Panc1 (cell line): Measurements from ENCODE around the gene EIF2B5. TPM values are rescaled to one million over a fixed set of nuclear protein-coding genes. Genes with fewer than 3 reads are reported as not detected.

ENCODE experiments used
- ATAC-seq: fragments of 200-7000 bp; cut with Tn5 transposase; 2 replicates; pipeline ENCODE4 v1.9.1; 2020; ENCODE audit warnings: mild to moderate bottlenecking, moderate library complexity
- Bru-seq: library from RNA; stranded (reverse); fragments of 400-500 nt; gene quantifications from one replicate; lab custom pipeline; 2021; lab: Mats Ljungman, UMichigan
- BruChase-seq, 2 experiments: library from RNA; stranded (reverse); fragments of 400-500 nt; gene quantifications; one replicate each; lab custom pipeline; 2021; lab: Mats Ljungman, UMichigan
- BruUV-seq: library from RNA; stranded (reverse); fragments of 400-500 nt; replicated peaks from 2 replicates; lab custom pipeline; 2021; lab: Mats Ljungman, UMichigan
- CTCF ChIA-PET: fragments of 300-600 bp; sonication (Branson Sonifier 250); formaldehyde crosslinking; loops from one replicate; lab custom pipeline; 2022; ENCODE audit warnings: antibody characterized with exemption; lab: Charles Lee
- POLR2A ChIA-PET: fragments of 300-600 bp; sonication (Branson Sonifier 250); formaldehyde crosslinking; loops from one replicate; lab custom pipeline; 2022; ENCODE audit warnings: antibody characterized with exemption; lab: Charles Lee
- DNase-seq: peaks from one replicate; pipeline ENCODE4 v3.0.0-alpha.2; 2010; ENCODE audit warnings: low read depth, low spot score
- H3K27ac ChIP-seq: 2 replicates; pipeline ENCODE4 v1.5.1; 2011; ENCODE audit warnings: mild to moderate bottlenecking, low read length, inconsistent platforms
- H3K27me3 ChIP-seq: fragments of 200-500 bp; sonication (Bioruptor generic); 2 replicates; pipeline ENCODE4 v1.6.0; 2014; ENCODE audit warnings: low read length, inconsistent platforms; ENCODE audit not compliant: control insufficient read depth, insufficient read depth
- H3K36me3 ChIP-seq: fragments of 200-500 bp; sonication (Bioruptor generic); 2 replicates; pipeline ENCODE4 v1.5.1; 2014; ENCODE audit warnings: inconsistent platforms, mild to moderate bottlenecking, low read length, moderate library complexity; ENCODE audit not compliant: control insufficient read depth, insufficient read depth
- H3K4me1 ChIP-seq: 2 replicates; pipeline ENCODE4 v1.5.1; 2011; ENCODE audit warnings: inconsistent platforms, mild to moderate bottlenecking, low read length, moderate library complexity; ENCODE audit not compliant: control insufficient read depth, insufficient read depth
- H3K4me3 ChIP-seq, 2 experiments: 2 replicates each; pipeline ENCODE4 v1.5.1; 2011 to 2012; ENCODE audit warnings: low read depth in 2 of 2, low read length in 2 of 2, mild to moderate bottlenecking in 2 of 2, inconsistent platforms in 1 of 2, moderate library complexity in 1 of 2
- H3K9me3 ChIP-seq: fragments of 200-500 bp; sonication (Bioruptor generic); 2 replicates; pipeline ENCODE4 v1.5.1; 2014; ENCODE audit warnings: low read depth, mild to moderate bottlenecking, inconsistent platforms, low read length, moderate library complexity; ENCODE audit not compliant: control insufficient read depth, insufficient read depth
- CTCF ChIP-seq: fragments of 450-650 bp; IDR thresholded peaks from 2 replicates; pipeline ENCODE4 v1.5.1; 2017; ENCODE audit warnings: mild to moderate bottlenecking
- POLR2AphosphoS5 ChIP-seq: IDR thresholded peaks from 2 replicates; pipeline ENCODE4 v1.6.1; 2012; ENCODE audit warnings: mild to moderate bottlenecking, low read depth, low read length, moderate library complexity
- REST ChIP-seq, 2 experiments: IDR thresholded peaks; 2 replicates each; pipeline ENCODE4 v1.6.1; 2011 to 2012; ENCODE audit warnings: low read depth in 2 of 2, control low read depth in 1 of 2, low read length in 1 of 2, mild to moderate bottlenecking in 1 of 2, moderate library complexity in 1 of 2; ENCODE audit not compliant: insufficient read depth in 1 of 2
- SIN3A ChIP-seq: IDR thresholded peaks from 2 replicates; pipeline ENCODE4 v1.6.1; 2012; ENCODE audit warnings: low read depth, mild to moderate bottlenecking, low read length, moderate library complexity, borderline replicate concordance; ENCODE audit not compliant: insufficient read depth
- TCF7L2 ChIP-seq: IDR thresholded peaks from 2 replicates; pipeline ENCODE4 v1.6.1; 2011; ENCODE audit warnings: mild to moderate bottlenecking, low read depth, low read length, inconsistent platforms
- in situ Hi-C: cut with HindIII; loops from 2 replicates; pipeline ENCODE4 v1.10.0; 2016; ENCODE audit warnings: low sequenced_read_pairs, low pct_unique_long_range_greater_than_20kb
- intact Hi-C: fragments of 100-400 bp; cut with micrococcal nuclease; formaldehyde crosslinking; loops from one replicate; pipeline ENCODE4 v1.10.0; 2022; ENCODE audit not compliant: unreplicated experiment
- long read RNA-seq: library from polyadenylated mRNA; unstranded; transcript quantifications from one replicate; pipeline ENCODE4 v2.0.0, GENCODE V29; 2021; ENCODE audit not compliant: unreplicated experiment
- polyA plus RNA-seq: library from polyadenylated mRNA; unstranded; fragments of >200 nt; gene quantifications from one replicate; pipeline ENCODE4 v1.2.1, GENCODE V29; 2012; ENCODE audit warnings: missing spikeins; ENCODE audit not compliant: insufficient read length
- total RNA-seq: library from RNA; stranded (reverse); gene quantifications from one replicate; pipeline ENCODE4 v1.2.1, GENCODE V29; 2021; ENCODE audit not compliant: unreplicated experiment

The EIF2B5 gene
- total RNA-seq (60.2 TPM), Bru-seq, nascent RNA (percentile 91 among the genes with signal in this experiment), BruChase-seq, experiment 1, labeled RNA remaining after a 2-hour chase (percentile 93 among the genes with signal in this experiment), BruChase-seq, experiment 2, labeled RNA remaining after a 6-hour chase (percentile 95 among the genes with signal in this experiment)
- polyA plus RNA-seq, result 47.6 TPM
- long read RNA-seq, transcript EIF2B5-201 (16 exons, 2,656 nt), result major isoform, 182 of 246 reads
- long read RNA-seq, partial matches to known transcripts, result 21 of 246 reads
- long read RNA-seq, other reads (novel, unspliced or antisense), result 40 of 246 reads

- BruUV-seq, result no TSS peak
- POLR2A ChIA-PET, result interaction anchor here (0.6 kb wide), 1 partner anchor 77 kb away, joined by 7 read pairs; no protein-coding TSS in a partner anchor
- Histone ChIP-seq H3K9me3 (no peaks in the 10 kb centered on the region), H3K27me3 (no peaks in the 10 kb centered on the region), H3K4me3 (peak within 1 kb of the TSS; percentile 96 to 100), H3K4me1 (peaks cover 12% of the 10 kb centered on the region), H3K36me3 (peaks cover 9% of the 10 kb centered on the region; the same call in 1 of the 2 replicates), H3K27ac (peak within 1 kb of the TSS; percentile 98)
- CTCF ChIA-PET, result interaction anchor here (1.1 kb wide), 1 partner anchor 95 kb away, joined by 3 read pairs; no protein-coding TSS in a partner anchor
- in situ Hi-C loops (no loop called here), intact Hi-C loops (loop anchor here (10.0 kb wide), 2 partner anchors 91 to 241 kb away; no protein-coding TSS in a partner anchor)
- DNase-seq, result peak; percentile 92
- ATAC-seq, result peak; percentile 91
- TF ChIP-seq SIN3A (peak; percentile 91), TCF7L2 (0 out of 2 replicates have a peak, but pooled peaks have one; percentile 15), REST (IDR thresholded peaks at IDR 0.05; ENCODE audit: insufficient read depth in 1 of 2, low read depth in 2 of 2, low read length in 1 of 2) (peak in 1 of 2 experiments; percentile 80; a peak in 2 of 4 replicates), CTCF (peak; percentile 54; the same call in 1 of the 2 replicates), POLR2AphosphoS5 (peak; percentile 97)
These were observed at the start of gene EIF2B5 for GRCh38 chr3:184135149-184135910. Gene EIF2B5 (plus strand): TSS chr3:184135358. CDS start chr3:184135386, 28 bp downstream.

- ChIA-PET CTCF (no interaction called here), POLR2A (no interaction called here)
- no peaks in the 10 kb centered on the region for H3K4me1 ChIP-seq
- no peaks in the 10 kb centered on the region for H3K36me3 ChIP-seq
- TF ChIP-seq TCF7L2 (no peak), CTCF (no peak), SIN3A (no peak), REST (IDR thresholded peaks at IDR 0.05; ENCODE audit: insufficient read depth in 1 of 2, low read depth in 2 of 2, low read length in 1 of 2) (no peak), POLR2AphosphoS5 (no peak)
- H3K4me3 ChIP-seq, result no peak overlapping the region
- ATAC-seq (no peak), DNase-seq (no peak)
- no peaks in the 10 kb centered on the region for H3K9me3 ChIP-seq
- intact Hi-C loops, result no loop called here
- H3K27me3 ChIP-seq, result no peaks in the 10 kb centered on the region
- no peak overlapping the region for H3K27ac ChIP-seq
- in situ Hi-C loops, result no loop called here
- BruUV-seq, result no TSS peak
These were observed 49.7 kb upstream of the EIF2B5 start for GRCh38 chr3:184085389-184085852.
